Endodermal cell (in vitro differentiated cells): ENCODE data around the gene STARD4. TPM values are rescaled to one million over a fixed set of nuclear protein-coding genes. Genes with fewer than 3 reads are reported as not detected.

ENCODE experiments used
- DNase-seq: peaks from one replicate; pipeline ENCODE4 v3.0.0-alpha.2; 2017
- H3K27ac ChIP-seq: 2 replicates; pipeline ENCODE4 v1.5.1; 2013; ENCODE audit warnings: mild to moderate bottlenecking, low read depth, low read length, moderate library complexity
- H3K27me3 ChIP-seq: 2 replicates; pipeline ENCODE4 v1.6.1; 2013; ENCODE audit warnings: mild to moderate bottlenecking, low read length, moderate library complexity; ENCODE audit not compliant: insufficient read depth, control insufficient read depth, poor library complexity, severe bottlenecking
- H3K36me3 ChIP-seq: 2 replicates; pipeline ENCODE4 v1.7.0; 2013; ENCODE audit warnings: mild to moderate bottlenecking, low read length, moderate library complexity; ENCODE audit not compliant: control insufficient read depth, insufficient read depth
- H3K4me1 ChIP-seq: one replicate; pipeline ENCODE4 v1.7.0; 2013; ENCODE audit warnings: low read length; ENCODE audit not compliant: control insufficient read depth, insufficient read depth
- H3K4me3 ChIP-seq: 2 replicates; pipeline ENCODE4 v1.5.1; 2013; ENCODE audit warnings: mild to moderate bottlenecking, low read length, moderate library complexity
- H3K9ac ChIP-seq: 2 replicates; pipeline ENCODE4 v1.6.1; 2013; ENCODE audit warnings: mild to moderate bottlenecking, low read length, moderate library complexity; ENCODE audit not compliant: poor library complexity, severe bottlenecking; ENCODE audit errors: extremely low read depth
- H3K9me3 ChIP-seq: 2 replicates; pipeline ENCODE4 v1.6.1; 2013; ENCODE audit warnings: mild to moderate bottlenecking, low read length, moderate library complexity; ENCODE audit not compliant: control insufficient read depth
- H3K27ac Mint-ChIP-seq: 2 replicates; pipeline ENCODE4 v1.8.0; 2020; ENCODE audit warnings: mixed read lengths
- H3K27me3 Mint-ChIP-seq: 2 replicates; pipeline ENCODE4 v1.8.0; 2021; ENCODE audit warnings: mild to moderate bottlenecking, mixed read lengths; ENCODE audit not compliant: insufficient read depth
- H3K36me3 Mint-ChIP-seq: 2 replicates; pipeline ENCODE4 v1.8.0; 2020; ENCODE audit warnings: low read depth, mixed read lengths
- H3K4me1 Mint-ChIP-seq: 2 replicates; pipeline ENCODE4 v1.8.0; 2020; ENCODE audit warnings: mixed read lengths
- H3K4me3 Mint-ChIP-seq: 2 replicates; pipeline ENCODE4 v1.8.0; 2020; ENCODE audit warnings: mild to moderate bottlenecking, moderate library complexity, mixed read lengths
- H3K9me3 Mint-ChIP-seq: 2 replicates; pipeline ENCODE4 v1.8.0; 2020; ENCODE audit warnings: mild to moderate bottlenecking, mixed read lengths
- CTCF ChIP-seq: fragments of 200-600 bp; sonication (generic); conservative IDR thresholded peaks from 2 replicates; pipeline ENCODE4 v1.5.0; 2021; ENCODE audit warnings: antibody characterized with exemption, mild to moderate bottlenecking
- WGBS, 2 experiments: methylation state at CpG; one replicate each; pipeline versions ENCODE4 v1.1.5 to v1.1.7; 2013; ENCODE audit warnings: missing lambda C conversion rate in 2 of 2, mixed read lengths in 1 of 2; ENCODE audit not compliant: insufficient coverage in 1 of 2, insufficient read length in 1 of 2; 5-methylcytosine and 5-hydroxymethylcytosine counted together
- total RNA-seq, 2 donors: library from RNA; stranded (reverse); fragmentation: NEBNext Ultra II Directional in 1 of 2; extraction: Animal tissue kit (Norgen Biotek cat#: 25700) in 1 of 2; gene quantifications; 2 replicates in 1 of 2; 3 replicates in 1 of 2; pipeline ENCODE4 v1.2.1, GENCODE V29; 2021

Gene STARD4
- total RNA-seq, 2 donors from 2014 or later: 29.5 to 40.7 TPM

GRCh38 chr5:111463311-111463710, 49.0 kb downstream of the STARD4 start:
- H3K36me3 ChIP-seq: no peaks in the 10 kb centered on the region
- no peak overlapping the region for H3K4me3 ChIP-seq
- peak; percentile 21 for TF ChIP-seq CTCF
- H3K27me3 ChIP-seq: no peaks in the 10 kb centered on the region
- Mint-ChIP-seq H3K4me3 (no peak overlapping the region), H3K4me1 (peaks cover 3% of the 10 kb centered on the region), H3K36me3 (no peaks in the 10 kb centered on the region), H3K9me3 (peaks cover 2% of the 10 kb centered on the region), H3K27me3 (no peaks in the 10 kb centered on the region), H3K27ac (no peak overlapping the region)
- H3K9me3 ChIP-seq: no peaks in the 10 kb centered on the region
- H3K4me1 ChIP-seq: peaks cover 3% of the 10 kb centered on the region
- no peak for DNase-seq
- H3K27ac ChIP-seq: no peak overlapping the region
- no peak overlapping the region for H3K9ac ChIP-seq

- peaks cover 3% of the 10 kb centered on the region for H3K4me1 ChIP-seq
- 94% methylated on average over 2 of the region's 2 CpGs; no CpG with 5 or more reads in 1 of the 2 experiments for WGBS, 2 experiments
- H3K4me3 ChIP-seq: no peak overlapping the region
- Mint-ChIP-seq H3K9me3 (no peaks in the 10 kb centered on the region), H3K4me3 (no peak overlapping the region), H3K4me1 (peaks cover 3% of the 10 kb centered on the region), H3K27ac (no peak overlapping the region), H3K27me3 (no peaks in the 10 kb centered on the region), H3K36me3 (no peaks in the 10 kb centered on the region)
- H3K36me3 ChIP-seq: no peaks in the 10 kb centered on the region
- H3K9ac ChIP-seq: no peak overlapping the region
- no peaks in the 10 kb centered on the region for H3K27me3 ChIP-seq
- no peaks in the 10 kb centered on the region for H3K9me3 ChIP-seq
- H3K27ac ChIP-seq: no peak overlapping the region
- no peak for DNase-seq
- no peak for TF ChIP-seq CTCF
Measured at GRCh38 chr5:111461934-111462333, 50.4 kb downstream of the STARD4 start.

- Histone ChIP-seq H3K9me3 (no peaks in the 10 kb centered on the region), H3K4me3 (no peak overlapping the region), H3K9ac (no peak overlapping the region), H3K27me3 (no peaks in the 10 kb centered on the region), H3K36me3 (no peaks in the 10 kb centered on the region), H3K27ac (no peak overlapping the region), H3K4me1 (peaks cover 3% of the 10 kb centered on the region)
- Mint-ChIP-seq H3K27me3 (no peaks in the 10 kb centered on the region), H3K36me3 (no peaks in the 10 kb centered on the region), H3K9me3 (no peaks in the 10 kb centered on the region), H3K4me1 (peaks cover 3% of the 10 kb centered on the region), H3K4me3 (no peak overlapping the region), H3K27ac (no peak overlapping the region)
- 33 to 45% methylated on average over 1 to 3 of the region's 3 CpGs for WGBS, 2 experiments
- TF ChIP-seq CTCF: peak; percentile 78
- peak; percentile 80 for DNase-seq
Measured at GRCh38 chr5:111461255-111461671, 51.1 kb downstream of the STARD4 start.
